AG10803 (cell line): ENCODE results near the gene GALNT1.

Experiments
- DNase-seq: peaks from one replicate; pipeline ENCODE4 v3.0.0; 2010; ENCODE audit warnings: low read depth
- H3K4me3 ChIP-seq: 2 replicates; pipeline ENCODE4 v1.5.1; 2011; ENCODE audit warnings: mild to moderate bottlenecking, low read length, control low read depth
- TF ChIP-seq, protein P1 (sequence below): conservative IDR thresholded peaks from 2 replicates; pipeline ENCODE4 v1.5.1; 2011; ENCODE audit warnings: mild to moderate bottlenecking, low read length, control low read depth, inconsistent platforms

GALNT1 gene

GRCh38 chr18:35618289-35618688 is 36.7 kb downstream of the GALNT1 start:
- H3K4me3 ChIP-seq = no peak overlapping the region
- TF ChIP-seq, protein P1, sequence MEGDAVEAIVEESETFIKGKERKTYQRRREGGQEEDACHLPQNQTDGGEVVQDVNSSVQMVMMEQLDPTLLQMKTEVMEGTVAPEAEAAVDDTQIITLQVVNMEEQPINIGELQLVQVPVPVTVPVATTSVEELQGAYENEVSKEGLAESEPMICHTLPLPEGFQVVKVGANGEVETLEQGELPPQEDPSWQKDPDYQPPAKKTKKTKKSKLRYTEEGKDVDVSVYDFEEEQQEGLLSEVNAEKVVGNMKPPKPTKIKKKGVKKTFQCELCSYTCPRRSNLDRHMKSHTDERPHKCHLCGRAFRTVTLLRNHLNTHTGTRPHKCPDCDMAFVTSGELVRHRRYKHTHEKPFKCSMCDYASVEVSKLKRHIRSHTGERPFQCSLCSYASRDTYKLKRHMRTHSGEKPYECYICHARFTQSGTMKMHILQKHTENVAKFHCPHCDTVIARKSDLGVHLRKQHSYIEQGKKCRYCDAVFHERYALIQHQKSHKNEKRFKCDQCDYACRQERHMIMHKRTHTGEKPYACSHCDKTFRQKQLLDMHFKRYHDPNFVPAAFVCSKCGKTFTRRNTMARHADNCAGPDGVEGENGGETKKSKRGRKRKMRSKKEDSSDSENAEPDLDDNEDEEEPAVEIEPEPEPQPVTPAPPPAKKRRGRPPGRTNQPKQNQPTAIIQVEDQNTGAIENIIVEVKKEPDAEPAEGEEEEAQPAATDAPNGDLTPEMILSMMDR = no peak
- DNase-seq = no peak

GRCh38 chr18:35618696-35619095 is 37.2 kb downstream of the GALNT1 start:
- DNase-seq = peak; percentile 31
- TF ChIP-seq, protein P1 = no peak
- H3K4me3 ChIP-seq = no peak overlapping the region

DNA sequence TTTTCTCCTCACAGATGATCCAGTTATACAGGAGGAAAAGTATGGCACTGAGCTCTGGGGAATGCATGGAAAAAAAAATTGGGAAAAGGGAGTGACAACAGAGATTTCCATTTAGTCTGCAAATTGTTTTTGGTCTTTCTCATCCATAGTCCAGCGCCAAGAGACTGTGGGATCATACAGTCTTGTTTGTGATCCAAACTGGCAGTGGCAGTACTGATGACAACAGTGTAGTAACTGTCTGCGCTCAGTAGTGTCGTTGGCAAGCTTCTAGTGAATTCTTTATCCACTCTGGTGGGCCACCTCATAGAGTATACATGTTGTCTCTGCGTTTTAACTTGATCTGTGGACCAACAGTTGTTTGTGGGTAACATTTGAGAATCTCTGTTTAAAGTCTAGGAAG is 37.9 kb downstream of the GALNT1 start:
- no peak overlapping the region for H3K4me3 ChIP-seq
- peak; percentile 53 for DNase-seq
- TF ChIP-seq, protein P1 = no peak

- TF ChIP-seq, protein P1 = no peak
- no peak overlapping the region for H3K4me3 ChIP-seq
- no peak for DNase-seq
These were observed 38.4 kb downstream of the GALNT1 start for GRCh38 chr18:35619941-35620340.

DNA sequence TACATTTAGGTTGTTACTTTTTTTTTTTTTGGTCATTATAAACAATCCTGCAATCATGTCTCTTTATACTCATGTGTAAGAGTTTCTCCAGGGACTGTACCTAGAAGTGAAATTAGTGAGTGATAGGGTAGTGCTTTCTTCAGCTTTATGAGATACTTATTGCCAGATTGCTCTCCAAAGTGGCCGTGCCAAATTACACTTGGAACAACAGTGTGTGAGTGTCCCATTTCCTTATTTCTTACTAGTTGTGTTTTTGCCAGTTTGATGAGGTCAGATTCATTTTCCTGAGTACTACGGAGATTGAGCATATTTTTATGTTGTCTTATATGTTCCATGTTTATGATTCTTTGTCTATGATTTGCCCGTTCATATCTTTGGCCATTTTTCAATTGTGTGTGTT is 39.2 kb downstream of the GALNT1 start:
- TF ChIP-seq, protein P1 = no peak
- DNase-seq = peak; percentile 22
- no peak overlapping the region for H3K4me3 ChIP-seq

DNA sequence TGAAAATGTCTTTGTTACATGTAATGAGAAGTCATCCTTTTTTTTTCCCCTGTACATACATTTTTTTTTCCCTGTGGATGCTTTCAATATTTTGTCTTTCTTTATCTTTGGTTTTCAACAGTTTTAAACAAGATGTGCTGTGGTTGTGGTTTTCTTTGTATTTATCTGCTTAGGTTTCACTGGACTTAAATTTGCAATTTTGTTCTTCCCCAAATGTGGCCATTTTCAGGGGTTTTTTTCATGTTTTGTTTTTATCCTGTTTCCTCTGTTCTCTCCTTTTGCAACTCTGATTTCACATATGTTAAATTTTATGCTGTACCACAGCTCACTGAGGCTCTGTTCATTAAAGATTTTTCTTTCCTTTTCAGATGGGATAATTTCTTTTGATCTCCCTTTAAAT is 41.7 kb downstream of the GALNT1 start:
- TF ChIP-seq, protein P1 = no peak
- DNase-seq = no peak
- no peak overlapping the region for H3K4me3 ChIP-seq

DNA sequence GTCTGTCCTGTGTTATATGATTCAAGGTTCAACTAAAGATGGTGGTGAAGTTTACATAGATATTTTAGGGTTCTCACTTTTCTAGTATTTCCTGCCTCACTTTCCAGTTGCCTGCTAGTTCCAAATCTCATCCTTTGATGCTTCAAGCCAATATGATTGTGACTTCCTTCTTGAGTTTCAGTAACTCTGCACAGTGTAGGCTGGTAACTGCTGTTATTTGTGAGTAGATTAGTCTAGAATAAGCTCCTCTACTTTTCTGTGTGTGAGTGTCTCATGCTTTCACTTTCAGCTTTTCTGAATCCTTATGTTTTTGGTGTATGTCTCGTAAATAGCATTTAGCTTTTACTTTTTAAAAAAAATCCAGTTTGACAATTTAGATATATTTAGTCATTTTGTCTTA is 42.6 kb downstream of the GALNT1 start:
- H3K4me3 ChIP-seq = no peak overlapping the region
- no peak for DNase-seq
- TF ChIP-seq, protein P1 = no peak
